Thymus (tissue), 11 donors: Measurements from ENCODE around the gene AHCYL1. TPM values are rescaled to one million over a fixed set of nuclear protein-coding genes. Genes with fewer than 3 reads are reported as not detected.

Source experiments
- DNase-seq, 9 donors: peaks; one replicate each; pipeline ENCODE4 v3.0.0-alpha.2; 2013; ENCODE audit warnings: low spot score in 9 of 9, low read depth in 6 of 9, missing footprints in 1 of 9
- H3K27ac ChIP-seq, 2 donors: one replicate each; pipeline ENCODE4 v1.5.1; 2013; ENCODE audit warnings: control low read depth in 1 of 2, low read depth in 1 of 2, low read length in 1 of 2, mild to moderate bottlenecking in 1 of 2, moderate library complexity in 1 of 2
- H3K27me3 ChIP-seq, 2 donors: one replicate each; pipeline ENCODE4 v1.5.1; 2013; ENCODE audit warnings: low read length in 1 of 2; ENCODE audit not compliant: control insufficient read depth in 2 of 2, insufficient read depth in 1 of 2
- H3K36me3 ChIP-seq, 2 donors: one replicate each; pipeline ENCODE4 v1.5.1; 2013; ENCODE audit warnings: low read length in 1 of 2, mild to moderate bottlenecking in 1 of 2, moderate library complexity in 1 of 2; ENCODE audit not compliant: control insufficient read depth in 2 of 2, insufficient read depth in 2 of 2
- H3K4me1 ChIP-seq, 2 donors: one replicate each; pipeline ENCODE4 v1.5.1; 2013; ENCODE audit warnings: low read length in 2 of 2; ENCODE audit not compliant: control insufficient read depth in 2 of 2, insufficient read depth in 2 of 2
- H3K4me3 ChIP-seq, 2 donors: one replicate each; pipeline ENCODE4 v1.5.1; 2013; ENCODE audit warnings: low read length in 2 of 2, control low read depth in 1 of 2, mild to moderate bottlenecking in 1 of 2
- H3K9me3 ChIP-seq, 2 donors: one replicate each; pipeline ENCODE4 v1.5.1; 2013; ENCODE audit warnings: low read length in 1 of 2, mild to moderate bottlenecking in 1 of 2; ENCODE audit not compliant: control insufficient read depth in 2 of 2, insufficient read depth in 1 of 2
- WGBS: extraction: QIAGEN DNeasy Blood & Tissue Kit; methylation state at CpG from one replicate; pipeline ENCODE4 v1.1.7; 2013; 5-methylcytosine and 5-hydroxymethylcytosine counted together
- polyA plus RNA-seq: library from polyadenylated mRNA; stranded (reverse); fragments of 200-250 nt; gene quantifications from one replicate; pipeline ENCODE4 v1.2.3, GENCODE V29; 2013
- total RNA-seq: library from RNA; stranded (reverse); fragments of 120-200 nt; gene quantifications from one replicate; pipeline ENCODE4 v1.2.4, GENCODE V29; 2013
- donor health status: healthy.

AHCYL1 gene
- total and polyA plus RNA-seq, 2 donors, result 19.3 to 33.7 TPM

DNA sequence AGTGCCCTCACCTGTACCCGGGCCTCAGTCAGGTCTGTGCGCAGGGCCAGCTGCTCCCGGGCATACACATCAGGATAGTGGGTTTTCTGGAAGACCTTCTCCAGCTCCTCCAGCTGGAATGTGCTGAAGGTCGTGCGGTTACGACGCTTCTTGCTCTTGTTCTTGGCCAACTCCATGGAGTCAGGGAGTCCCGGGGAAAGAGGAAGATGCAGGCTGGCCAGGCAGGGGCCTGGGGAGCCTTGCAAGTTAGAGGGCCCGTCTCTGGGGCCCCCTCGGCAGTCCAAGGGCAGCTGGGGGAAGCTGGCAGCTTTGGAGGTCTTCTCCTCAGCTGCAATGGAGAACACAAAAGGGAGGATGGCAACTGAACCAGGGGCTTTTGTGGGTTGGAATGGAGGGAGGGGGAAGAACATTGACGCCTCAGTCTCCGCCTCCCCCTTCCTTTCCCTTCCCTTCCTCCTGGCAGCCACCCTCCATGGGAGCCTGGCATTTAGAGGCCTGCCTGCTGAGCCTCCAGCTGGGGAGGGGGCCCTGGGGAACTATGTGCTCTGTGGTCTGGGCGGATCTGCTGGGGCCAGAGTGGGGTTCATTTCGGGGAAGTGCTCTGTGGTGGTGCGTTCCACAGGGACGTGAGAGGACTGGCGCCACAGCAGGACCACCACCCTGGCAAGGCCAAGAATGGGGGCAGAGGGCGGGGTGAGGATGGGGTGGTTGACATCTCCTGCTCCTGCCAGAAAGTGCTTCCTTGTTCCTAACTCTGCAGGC, 80.2 kb downstream of the AHCYL1 start:
- WGBS, result 89% methylated on average over 18 of the region's 18 CpGs
- no peak overlapping the region for H3K4me3 ChIP-seq
- peaks cover 43 to 58% of the 10 kb centered on the region in 2 donors for H3K27me3 ChIP-seq
- DNase-seq, result no peak
- H3K36me3 ChIP-seq, result peaks cover 3 to 11% of the 10 kb centered on the region in 2 donors
- peaks cover 1 to 3% of the 10 kb centered on the region in 2 donors for H3K9me3 ChIP-seq
- peaks cover 0 to 9% of the 10 kb centered on the region in 2 donors for H3K4me1 ChIP-seq
- no peak overlapping the region for H3K27ac ChIP-seq

DNA sequence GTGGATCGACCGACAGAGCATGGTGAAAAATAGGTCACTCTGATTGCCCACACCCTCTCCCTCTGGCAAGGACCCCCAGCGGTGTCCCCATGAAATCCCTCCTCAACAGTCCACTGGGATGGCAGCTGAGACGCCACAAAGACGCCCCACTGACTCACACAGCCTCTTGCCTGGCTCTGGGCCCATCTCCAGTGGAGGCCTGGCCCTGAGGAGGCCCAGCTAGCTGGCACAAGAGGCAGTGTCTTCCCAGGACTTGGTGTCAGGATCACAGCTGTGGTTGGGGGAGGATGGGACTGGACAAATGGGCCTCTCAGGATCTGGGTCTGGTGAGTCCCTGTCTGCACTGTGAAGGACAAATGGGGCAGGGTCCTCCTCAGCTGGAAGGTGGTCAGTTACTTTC, 81.3 kb downstream of the AHCYL1 start:
- Histone ChIP-seq H3K36me3 (peaks cover under 1 to 11% of the 10 kb centered on the region in 2 donors), H3K4me3 (no peak overlapping the region), H3K4me1 (peaks cover 0 to 9% of the 10 kb centered on the region in 2 donors), H3K27ac (no peak overlapping the region), H3K9me3 (peaks cover 1 to 3% of the 10 kb centered on the region in 2 donors), H3K27me3 (peaks cover 54 to 67% of the 10 kb centered on the region in 2 donors)
- WGBS, result 98% methylated on average over 5 of the region's 5 CpGs
- DNase-seq, result no peak

DNA sequence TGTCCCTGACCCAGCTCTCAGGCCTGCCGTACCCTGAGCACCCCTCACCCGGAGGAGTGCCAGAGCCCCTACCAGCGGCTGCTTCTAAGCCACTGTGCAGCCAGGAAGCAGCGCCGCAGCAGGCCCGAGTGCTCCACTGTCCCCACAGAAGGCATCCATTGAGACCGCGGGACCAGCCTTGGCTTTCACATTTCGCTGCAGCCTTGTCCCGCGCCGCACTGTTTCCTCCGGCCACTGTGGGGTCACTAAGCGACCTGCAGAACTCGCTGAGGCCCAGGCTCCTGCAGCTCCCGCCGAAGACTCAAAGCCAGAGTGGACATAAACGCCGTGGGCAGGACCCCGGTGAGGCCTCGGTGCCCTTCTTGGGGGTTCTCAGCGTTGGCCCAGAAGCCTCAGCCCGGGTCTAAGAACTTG, 82.9 kb downstream of the AHCYL1 start:
- WGBS, result 22% methylated on average over 23 of the region's 23 CpGs

DNA sequence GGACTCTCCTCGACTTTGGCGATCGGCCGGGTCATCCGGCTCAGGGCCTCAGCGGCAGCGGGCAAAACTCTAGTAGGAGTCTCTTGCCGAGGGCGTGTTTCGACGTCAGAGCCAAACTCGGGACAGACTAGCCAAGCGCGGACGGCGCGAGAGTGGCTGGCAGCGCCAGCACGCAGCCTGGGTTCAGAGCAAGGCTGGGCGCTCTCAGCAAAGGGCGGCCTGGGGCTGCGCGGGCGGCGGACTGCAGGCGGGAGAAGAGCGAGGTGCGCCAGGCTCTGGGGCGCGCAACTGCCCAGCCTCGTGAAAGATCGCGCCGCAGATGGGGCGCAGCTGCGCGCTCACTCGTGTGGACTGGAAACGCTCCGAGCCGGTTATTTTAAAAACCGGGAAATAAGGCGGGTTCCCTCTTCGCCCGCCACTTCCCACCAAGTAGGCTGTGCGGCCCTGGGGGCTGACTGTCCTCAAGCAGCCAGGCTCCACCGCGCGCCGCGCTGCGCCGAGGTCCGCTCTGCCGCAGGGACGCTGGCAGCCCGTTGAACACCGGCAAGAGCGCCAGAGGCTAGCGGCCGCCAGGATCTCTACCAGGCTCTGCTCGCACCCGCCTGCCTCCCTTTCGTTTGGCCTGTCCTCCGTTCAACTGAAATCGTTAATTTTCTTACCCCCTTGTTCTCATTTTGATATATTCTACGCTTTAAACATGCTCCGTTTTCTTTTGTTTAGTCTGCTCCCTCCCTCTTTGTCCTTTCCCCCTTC, 83.5 kb downstream of the AHCYL1 start:
- peak in 1 of 9 donors; percentile 19 for DNase-seq

More for the DNA sequence above, 82.9 kb downstream of the AHCYL1 start:
- DNase-seq, result no peak
- H3K27ac ChIP-seq, result no peak overlapping the region
- peaks cover 0 to 9% of the 10 kb centered on the region in 2 donors for H3K4me1 ChIP-seq
- H3K9me3 ChIP-seq, result peaks cover 3% of the 10 kb centered on the region in 2 donors
- no peak overlapping the region for H3K4me3 ChIP-seq
- H3K27me3 ChIP-seq, result peaks cover 69 to 84% of the 10 kb centered on the region in 2 donors
- no peaks in the 10 kb centered on the region for H3K36me3 ChIP-seq

DNA sequence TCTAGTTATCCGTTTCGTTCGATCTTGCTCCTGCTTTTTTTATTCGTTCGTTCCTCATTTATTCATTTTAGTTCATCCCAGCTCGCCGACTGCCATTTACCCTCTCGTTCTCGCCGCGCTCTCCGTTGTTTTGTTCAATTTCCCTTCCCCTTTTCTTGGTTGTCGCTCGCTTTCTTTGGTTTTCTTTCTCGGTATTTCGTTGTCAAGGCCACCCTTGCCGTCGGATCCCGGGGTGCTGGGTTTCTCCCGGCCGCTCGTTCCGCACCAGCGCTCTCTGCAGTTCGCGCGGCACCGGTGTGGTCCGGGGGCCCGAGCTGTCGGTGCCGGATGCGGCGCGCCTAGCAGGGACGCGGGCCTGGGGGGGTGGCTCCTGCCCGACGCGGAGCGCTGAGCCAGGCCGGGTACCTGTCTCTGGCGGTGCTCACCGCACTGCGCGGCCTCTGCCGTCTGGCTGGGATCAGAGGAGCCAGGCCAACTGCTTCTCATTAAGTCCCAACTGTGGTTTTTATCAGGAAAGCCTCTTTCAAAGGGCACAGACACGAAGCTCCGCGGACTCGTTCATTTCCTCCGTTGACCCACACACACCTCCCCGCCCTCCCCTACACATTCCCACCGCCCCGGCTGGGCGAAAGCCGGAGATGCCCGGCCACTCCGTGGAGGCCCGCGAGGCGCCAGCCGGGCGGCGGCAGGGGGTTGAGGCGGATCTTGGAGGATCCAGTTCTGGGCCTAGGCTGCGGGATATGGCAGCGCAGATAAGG, 84.3 kb downstream of the AHCYL1 start:
- Histone ChIP-seq H3K36me3 (no peaks in the 10 kb centered on the region), H3K4me1 (peaks cover 0 to 9% of the 10 kb centered on the region in 2 donors), H3K4me3 (peak overlapping the region in 1 of 2 donors; percentile 30), H3K9me3 (peaks cover 3% of the 10 kb centered on the region in 2 donors), H3K27me3 (peaks cover 71 to 96% of the 10 kb centered on the region in 2 donors), H3K27ac (no peak overlapping the region)
- WGBS, result 4% methylated on average over 68 of the region's 68 CpGs
- DNase-seq, result peak in 3 of 9 donors; percentile 11 to 40 (median 16)

More for the DNA sequence above, 83.5 kb downstream of the AHCYL1 start:
- Histone ChIP-seq H3K27me3 (peaks cover 71 to 89% of the 10 kb centered on the region in 2 donors), H3K27ac (no peak overlapping the region), H3K4me3 (peak overlapping the region in 1 of 2 donors; percentile 30), H3K36me3 (no peaks in the 10 kb centered on the region), H3K9me3 (peaks cover 3% of the 10 kb centered on the region in 2 donors), H3K4me1 (peaks cover 0 to 9% of the 10 kb centered on the region in 2 donors)
- 7% methylated on average over 68 of the region's 68 CpGs for WGBS

DNA sequence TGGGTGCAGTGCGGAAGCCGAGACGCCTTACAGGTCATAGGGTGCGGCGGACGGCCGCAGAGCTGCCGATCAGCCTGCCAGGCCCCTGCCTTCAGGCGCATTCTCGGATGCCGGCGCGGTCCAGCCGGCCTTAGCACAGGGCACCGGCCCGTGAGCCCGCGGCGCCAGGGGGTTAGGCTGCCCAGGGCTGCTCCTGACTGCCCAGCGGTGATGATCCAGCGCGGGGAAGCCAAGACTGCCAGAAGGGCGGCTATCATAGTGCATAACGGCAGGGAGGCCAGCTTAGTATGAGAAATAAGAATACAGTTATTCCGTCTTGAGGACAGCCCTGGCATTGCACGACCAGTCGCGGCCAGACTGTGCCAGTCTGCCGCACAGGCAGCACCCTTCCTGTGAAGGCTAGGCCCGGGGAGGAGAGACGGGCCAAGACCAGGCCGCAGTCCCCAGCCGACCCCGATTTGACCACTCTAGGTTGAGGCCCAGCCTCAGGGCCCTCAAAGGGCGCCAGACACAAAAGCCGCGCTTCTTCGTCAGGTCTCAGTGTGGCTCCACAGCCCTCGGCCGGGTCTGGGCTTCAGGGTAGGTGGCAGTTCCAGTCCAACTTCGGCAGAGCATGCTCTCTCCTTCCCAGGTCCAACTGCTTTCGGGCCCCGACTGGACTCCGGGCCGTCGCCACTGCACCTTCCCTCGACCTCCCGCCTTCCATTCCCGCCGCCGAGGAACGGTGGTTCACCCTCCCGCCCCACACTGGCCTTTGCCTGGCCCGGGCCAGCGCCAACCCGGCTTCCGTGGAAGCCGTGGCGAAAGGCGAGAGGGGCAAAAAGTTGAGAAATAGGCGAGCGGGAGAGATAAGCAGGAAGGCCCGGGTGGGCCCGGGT, 85.1 kb downstream of the AHCYL1 start:
- H3K27me3 ChIP-seq, result peaks cover 74 to 96% of the 10 kb centered on the region in 2 donors
- 10% methylated on average over 64 of the region's 64 CpGs for WGBS
- H3K27ac ChIP-seq, result no peak overlapping the region
- peaks cover 0 to 9% of the 10 kb centered on the region in 2 donors for H3K4me1 ChIP-seq
- DNase-seq, result peak in 1 of 9 donors; percentile 7
- H3K36me3 ChIP-seq, result no peaks in the 10 kb centered on the region
- no peak overlapping the region for H3K4me3 ChIP-seq
- H3K9me3 ChIP-seq, result peaks cover 3% of the 10 kb centered on the region in 2 donors

DNA sequence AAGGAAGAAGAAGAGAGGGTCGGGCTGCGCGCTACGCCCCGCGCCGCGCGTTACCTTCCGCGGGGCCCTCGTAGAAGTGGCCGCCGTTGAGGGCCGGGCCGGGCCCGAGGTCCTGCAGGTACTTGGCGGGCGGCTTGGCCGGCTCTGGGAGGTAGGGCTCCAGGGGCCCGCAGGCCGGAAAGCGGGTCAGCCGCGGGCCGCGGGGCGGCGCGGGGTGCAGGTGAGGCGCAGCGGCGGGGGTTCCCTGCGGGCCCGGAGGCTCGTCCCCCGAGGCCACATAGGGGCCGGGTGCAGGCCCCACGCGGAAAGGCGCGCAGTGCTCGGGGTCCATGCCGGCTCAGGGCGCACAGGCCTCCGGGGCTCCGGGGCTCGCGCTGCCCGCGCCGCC, 85.7 kb downstream of the AHCYL1 start:
- peaks cover 70 to 94% of the 10 kb centered on the region in 2 donors for H3K27me3 ChIP-seq
- no peak for DNase-seq

DNA sequence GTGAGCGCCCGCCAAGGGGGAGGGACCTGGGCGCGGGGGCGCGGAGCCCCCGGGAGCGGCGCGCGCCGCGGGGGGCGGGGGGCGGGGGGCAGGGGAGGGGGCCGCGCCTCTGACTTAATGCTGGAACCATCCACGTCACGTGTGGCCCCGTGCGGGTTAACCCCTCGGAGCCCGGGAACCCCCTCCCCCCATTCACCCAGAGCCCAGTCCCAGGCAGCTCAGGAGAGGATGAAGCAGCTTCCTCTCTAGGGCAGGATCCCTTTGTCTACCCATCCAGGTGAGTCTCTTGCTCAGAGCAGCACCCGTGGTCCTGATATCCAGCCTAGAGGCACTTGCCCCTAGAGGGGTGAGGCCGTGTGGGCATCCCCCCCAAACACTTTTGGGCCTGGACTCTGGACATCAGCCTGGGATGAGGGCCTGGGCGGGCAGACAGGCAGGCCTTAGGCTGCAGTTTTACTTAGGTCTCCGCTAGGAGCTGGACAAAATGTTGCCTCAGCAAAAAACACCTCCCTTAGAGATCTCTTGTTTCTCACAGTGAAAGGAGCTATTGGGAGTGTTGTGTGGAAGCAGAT, 86.2 kb downstream of the AHCYL1 start, which contains the start of gene ALX3:
ALX3 (minus strand) TSS at position 2 of the 572 bp plus-strand sequence. CDS start 60 bp downstream, outside the sequence.
- no peaks in the 10 kb centered on the region for H3K36me3 ChIP-seq
- 14% methylated on average over 27 of the region's 27 CpGs for WGBS
- peaks cover 0 to 9% of the 10 kb centered on the region in 2 donors for H3K4me1 ChIP-seq
- no peak within 1 kb of the TSS for H3K27ac ChIP-seq
- DNase-seq, result no peak
- peaks cover 3% of the 10 kb centered on the region in 2 donors for H3K9me3 ChIP-seq
- H3K4me3 ChIP-seq, result no peak within 1 kb of the TSS
- H3K27me3 ChIP-seq, result peaks cover 70 to 92% of the 10 kb centered on the region in 2 donors

More for the DNA sequence above, 85.7 kb downstream of the AHCYL1 start:
- no peaks in the 10 kb centered on the region for H3K36me3 ChIP-seq
- no peak overlapping the region for H3K27ac ChIP-seq
- H3K9me3 ChIP-seq, result peaks cover 3% of the 10 kb centered on the region in 2 donors
- no peak overlapping the region for H3K4me3 ChIP-seq
- peaks cover 0 to 9% of the 10 kb centered on the region in 2 donors for H3K4me1 ChIP-seq
- 3% methylated on average over 52 of the region's 52 CpGs for WGBS
